ENCODE data around the gene FAM162B.

GRCh38 chr6:116779573-116780164 is 14.2 kb upstream of the FAM162B start:
- TF ChIP-seq CTCF (conservative IDR thresholded peaks at IDR 0.05) (peak; percentile 64), ZFX (IDR thresholded peaks at IDR 0.05) (no peak)

All from C4-2B (cell line).